ENCODE data around the gene RASSF7.

- TF ChIP-seq CTCF (IDR thresholded peaks at IDR 0.05) = no peak
- TF ChIP-seq POLR2A (IDR thresholded peaks at IDR 0.05) = no peak
Observed at GRCh38 chr11:573146-573759, 12.5 kb downstream of the RASSF7 start.

Data from lower leg skin (tissue), 3 donors.